ENCODE results near the gene FAM83F.

Gene FAM83F

DNA sequence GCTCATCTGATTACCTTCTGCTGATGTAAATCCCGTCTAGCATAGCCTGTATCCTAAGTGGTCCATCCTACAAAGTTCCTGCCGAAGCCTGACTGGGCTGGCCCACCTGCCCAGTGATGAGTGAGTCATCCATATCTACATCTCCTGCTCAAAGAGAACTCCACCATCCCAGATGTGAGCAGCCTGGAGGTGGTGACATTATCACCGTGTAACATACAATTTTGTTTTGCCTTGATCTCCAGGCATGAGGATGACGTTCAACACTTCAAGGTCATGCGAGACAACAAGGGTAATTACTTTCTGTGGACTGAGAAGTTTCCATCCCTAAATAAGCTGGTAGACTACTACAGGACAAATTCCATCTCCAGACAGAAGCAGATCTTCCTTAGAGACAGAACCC, 29.0 kb upstream of the FAM83F start:
- no peaks in the 10 kb centered on the region for H3K27me3 ChIP-seq (replicated peaks; ENCODE audit: control insufficient read depth, insufficient read depth, low read length)
- TF ChIP-seq, protein P1, sequence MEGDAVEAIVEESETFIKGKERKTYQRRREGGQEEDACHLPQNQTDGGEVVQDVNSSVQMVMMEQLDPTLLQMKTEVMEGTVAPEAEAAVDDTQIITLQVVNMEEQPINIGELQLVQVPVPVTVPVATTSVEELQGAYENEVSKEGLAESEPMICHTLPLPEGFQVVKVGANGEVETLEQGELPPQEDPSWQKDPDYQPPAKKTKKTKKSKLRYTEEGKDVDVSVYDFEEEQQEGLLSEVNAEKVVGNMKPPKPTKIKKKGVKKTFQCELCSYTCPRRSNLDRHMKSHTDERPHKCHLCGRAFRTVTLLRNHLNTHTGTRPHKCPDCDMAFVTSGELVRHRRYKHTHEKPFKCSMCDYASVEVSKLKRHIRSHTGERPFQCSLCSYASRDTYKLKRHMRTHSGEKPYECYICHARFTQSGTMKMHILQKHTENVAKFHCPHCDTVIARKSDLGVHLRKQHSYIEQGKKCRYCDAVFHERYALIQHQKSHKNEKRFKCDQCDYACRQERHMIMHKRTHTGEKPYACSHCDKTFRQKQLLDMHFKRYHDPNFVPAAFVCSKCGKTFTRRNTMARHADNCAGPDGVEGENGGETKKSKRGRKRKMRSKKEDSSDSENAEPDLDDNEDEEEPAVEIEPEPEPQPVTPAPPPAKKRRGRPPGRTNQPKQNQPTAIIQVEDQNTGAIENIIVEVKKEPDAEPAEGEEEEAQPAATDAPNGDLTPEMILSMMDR (IDR thresholded peaks at IDR 0.05; ENCODE audit: insufficient read depth, low read length, poor library complexity, severe bottlenecking) = no peak
- H3K36me3 ChIP-seq (ENCODE audit: control insufficient read depth, insufficient read depth, low read length) = peaks cover 2% of the 10 kb centered on the region
- no peak for DNase-seq (ENCODE audit: extremely low read depth, insufficient read length)
- H3K4me3 ChIP-seq (replicated peaks; ENCODE audit: low read depth, low read length) = no peak overlapping the region

DNA sequence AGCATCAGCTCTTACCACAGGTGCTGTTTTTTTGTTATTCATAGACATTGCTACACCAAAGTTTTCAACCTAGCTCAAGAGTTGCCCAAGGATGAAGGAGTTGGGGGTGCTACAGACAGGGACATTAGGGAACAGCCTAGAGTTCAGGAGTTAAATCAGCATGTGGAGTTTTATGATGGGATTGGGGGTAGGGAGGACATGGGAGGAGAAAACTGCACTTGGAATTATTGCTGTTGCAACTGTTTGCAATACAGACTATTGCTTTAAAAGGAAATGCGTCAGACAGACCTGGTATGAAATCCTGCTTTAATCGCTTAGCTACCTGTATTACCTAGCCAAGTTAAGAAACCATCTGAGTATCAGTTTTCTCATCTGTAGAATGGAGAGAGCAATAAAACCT, 28.3 kb upstream of the FAM83F start:
- TF ChIP-seq, protein P1 (IDR thresholded peaks at IDR 0.05; ENCODE audit: insufficient read depth, low read length, poor library complexity, severe bottlenecking) = no peak
- Histone ChIP-seq H3K4me3 (replicated peaks; ENCODE audit: low read depth, low read length) (no peak overlapping the region), H3K36me3 (ENCODE audit: control insufficient read depth, insufficient read depth, low read length) (peaks cover 5% of the 10 kb centered on the region), H3K27me3 (replicated peaks; ENCODE audit: control insufficient read depth, insufficient read depth, low read length) (no peaks in the 10 kb centered on the region)
- no peak for DNase-seq (ENCODE audit: extremely low read depth, insufficient read length)

DNA sequence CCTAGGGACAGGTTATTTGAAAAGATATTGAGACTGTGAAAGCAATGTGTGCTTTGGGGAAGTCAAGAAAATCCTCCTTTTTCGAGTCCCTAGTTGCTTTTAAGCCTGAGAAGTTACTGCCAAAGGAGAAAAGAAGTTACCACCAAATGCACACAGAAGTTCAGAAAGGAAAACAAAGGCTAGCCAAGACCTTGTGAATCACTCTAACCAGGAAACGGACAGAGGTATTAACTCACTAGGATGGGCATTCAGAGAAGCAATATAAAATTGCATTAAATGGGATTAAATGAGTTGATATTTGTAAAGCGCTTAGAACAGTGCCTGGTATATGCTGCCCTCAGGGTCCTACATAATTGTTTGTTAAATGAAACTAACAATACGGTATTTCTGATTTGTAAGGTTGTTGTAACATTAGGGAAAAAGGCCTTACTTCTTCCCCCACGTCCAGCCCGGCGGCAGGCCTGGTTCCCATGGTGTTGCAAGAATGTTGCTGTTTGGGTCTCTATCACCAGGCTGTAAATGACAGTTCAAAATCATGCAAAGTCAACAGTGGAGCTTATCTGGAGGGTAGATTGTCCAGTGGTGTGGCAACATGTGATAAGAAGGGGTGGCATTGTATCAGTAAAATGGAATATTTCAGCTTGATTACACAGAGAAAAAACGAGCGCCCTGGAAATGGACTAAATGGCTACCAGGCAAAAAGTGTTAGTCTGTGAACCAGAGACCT, 27.5 kb upstream of the FAM83F start:
- Histone ChIP-seq H3K36me3 (ENCODE audit: control insufficient read depth, insufficient read depth, low read length) (peaks cover 5% of the 10 kb centered on the region), H3K4me3 (replicated peaks; ENCODE audit: low read depth, low read length) (no peak overlapping the region), H3K27me3 (replicated peaks; ENCODE audit: control insufficient read depth, insufficient read depth, low read length) (no peaks in the 10 kb centered on the region; the same call in 1 of the 2 replicates)
- TF ChIP-seq, protein P1 (IDR thresholded peaks at IDR 0.05; ENCODE audit: insufficient read depth, low read length, poor library complexity, severe bottlenecking) = no peak
- no peak for DNase-seq (ENCODE audit: extremely low read depth, insufficient read length)

DNA sequence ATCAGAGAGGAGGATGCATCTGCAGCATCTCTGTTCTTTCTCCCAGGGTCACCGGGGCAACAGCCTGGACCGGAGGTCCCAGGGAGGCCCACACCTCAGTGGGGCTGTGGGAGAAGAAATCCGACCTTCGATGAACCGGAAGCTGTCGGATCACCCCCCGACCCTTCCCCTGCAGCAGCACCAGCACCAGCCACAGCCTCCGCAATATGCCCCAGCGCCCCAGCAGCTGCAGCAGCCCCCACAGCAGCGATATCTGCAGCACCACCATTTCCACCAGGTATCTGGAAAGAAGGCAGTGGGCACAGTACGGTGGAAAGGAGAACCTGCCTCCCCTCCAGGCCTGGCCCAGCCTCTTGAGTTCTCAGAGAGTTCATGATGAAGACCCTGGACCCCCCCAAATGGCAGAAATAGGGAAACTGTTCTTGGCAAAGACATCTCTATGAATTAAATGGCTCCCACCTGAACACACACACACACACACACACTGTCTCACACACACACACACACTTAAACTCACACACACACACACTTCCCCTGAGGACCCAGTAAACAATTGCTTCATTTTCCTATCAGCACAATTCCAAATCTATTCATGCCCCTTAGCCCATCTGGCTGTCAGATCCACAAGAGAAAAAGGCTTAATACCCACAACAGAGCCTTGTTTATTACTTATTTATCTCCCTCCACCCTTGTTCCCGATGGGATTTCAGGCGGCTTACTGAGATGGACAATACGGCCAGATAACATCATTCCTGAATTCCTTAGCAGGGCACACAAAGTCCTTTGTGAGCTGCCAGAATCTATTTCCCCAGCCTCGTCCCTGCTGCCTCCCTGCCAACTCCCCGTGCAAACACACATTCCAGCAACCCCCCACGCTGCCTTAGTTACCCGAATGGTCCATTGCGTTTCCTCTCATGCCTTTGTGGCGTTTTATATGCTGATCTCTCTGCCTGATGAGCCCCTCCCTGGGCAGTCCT, 26.5 kb upstream of the FAM83F start:
- DNase-seq (ENCODE audit: extremely low read depth, insufficient read length) = no peak
- Histone ChIP-seq H3K36me3 (ENCODE audit: control insufficient read depth, insufficient read depth, low read length) (peaks cover 5% of the 10 kb centered on the region), H3K27me3 (replicated peaks; ENCODE audit: control insufficient read depth, insufficient read depth, low read length) (no peaks in the 10 kb centered on the region; the same call in 1 of the 2 replicates), H3K4me3 (replicated peaks; ENCODE audit: low read depth, low read length) (no peak overlapping the region)
- TF ChIP-seq, protein P1 (IDR thresholded peaks at IDR 0.05; ENCODE audit: insufficient read depth, low read length, poor library complexity, severe bottlenecking) = no peak

DNA sequence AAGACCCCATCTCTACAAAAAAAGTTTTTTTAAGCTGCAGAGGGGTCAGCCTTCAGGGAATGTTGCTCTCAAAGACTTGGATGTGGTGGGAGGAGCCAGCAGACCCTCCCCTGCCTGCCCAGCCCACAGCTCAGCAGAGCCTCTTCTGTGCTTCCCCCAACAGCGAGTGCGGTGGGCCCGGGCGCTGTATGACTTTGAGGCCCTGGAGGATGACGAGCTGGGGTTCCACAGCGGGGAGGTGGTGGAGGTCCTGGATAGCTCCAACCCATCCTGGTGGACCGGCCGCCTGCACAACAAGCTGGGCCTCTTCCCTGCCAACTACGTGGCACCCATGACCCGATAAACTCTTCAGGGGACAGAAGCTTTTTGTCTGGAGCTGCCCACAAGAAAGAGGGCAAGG, 24.0 kb upstream of the FAM83F start:
- Histone ChIP-seq H3K27me3 (replicated peaks; ENCODE audit: control insufficient read depth, insufficient read depth, low read length) (no peaks in the 10 kb centered on the region; the same call in 1 of the 2 replicates), H3K4me3 (replicated peaks; ENCODE audit: low read depth, low read length) (no peak overlapping the region), H3K36me3 (ENCODE audit: control insufficient read depth, insufficient read depth, low read length) (peaks cover 5% of the 10 kb centered on the region)
- TF ChIP-seq, protein P1 (IDR thresholded peaks at IDR 0.05; ENCODE audit: insufficient read depth, low read length, poor library complexity, severe bottlenecking) = no peak
- DNase-seq (ENCODE audit: extremely low read depth, insufficient read length) = no peak
